ENCODE results near the gene ONECUT1. TPM values are rescaled to one million over a fixed set of nuclear protein-coding genes. Genes with fewer than 3 reads are reported as not detected.

Gene ONECUT1
- total RNA-seq, 2 experiments from 2014 or later, result not detected

DNA sequence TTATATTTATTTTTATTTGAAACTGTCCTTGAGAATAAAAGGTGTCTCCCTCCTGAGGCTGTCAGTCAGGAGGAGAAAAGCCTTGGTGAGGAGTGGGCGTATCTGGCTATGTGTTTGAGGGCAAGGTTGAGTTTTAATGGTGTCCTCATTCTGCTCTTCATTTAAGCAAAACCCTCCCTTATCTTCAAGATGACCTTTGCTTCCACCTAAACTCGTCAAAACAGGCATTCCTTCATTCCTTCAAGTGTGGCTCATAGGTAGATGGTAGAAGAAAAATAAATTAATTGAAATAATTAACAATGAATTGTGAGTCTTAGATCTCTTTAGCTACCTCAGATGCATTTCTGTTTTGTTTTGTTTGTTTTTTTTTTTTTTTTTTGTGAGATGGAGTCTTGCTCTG, 71.6 kb downstream of the ONECUT1 start:
- POLR2A ChIA-PET, result no interaction called here
- H3K4me3 Mint-ChIP-seq, result no peak overlapping the region
- no peak for ATAC-seq

GRCh38 chr15:52717924-52718323, 72.2 kb downstream of the ONECUT1 start:
- POLR2A ChIA-PET, result no interaction called here
- Mint-ChIP-seq H3K27ac (no peak overlapping the region), H3K4me1 (ENCODE audit: low read depth) (no peaks in the 10 kb centered on the region), H3K27me3 (no peaks in the 10 kb centered on the region), H3K4me3 (no peak overlapping the region), H3K9me3 (no peaks in the 10 kb centered on the region), H3K36me3 (ENCODE audit: low read depth) (no peaks in the 10 kb centered on the region)
- CTCF ChIA-PET, result no interaction called here
- ATAC-seq (no peak), DNase-seq (no peak)
- TF ChIP-seq, protein P1, sequence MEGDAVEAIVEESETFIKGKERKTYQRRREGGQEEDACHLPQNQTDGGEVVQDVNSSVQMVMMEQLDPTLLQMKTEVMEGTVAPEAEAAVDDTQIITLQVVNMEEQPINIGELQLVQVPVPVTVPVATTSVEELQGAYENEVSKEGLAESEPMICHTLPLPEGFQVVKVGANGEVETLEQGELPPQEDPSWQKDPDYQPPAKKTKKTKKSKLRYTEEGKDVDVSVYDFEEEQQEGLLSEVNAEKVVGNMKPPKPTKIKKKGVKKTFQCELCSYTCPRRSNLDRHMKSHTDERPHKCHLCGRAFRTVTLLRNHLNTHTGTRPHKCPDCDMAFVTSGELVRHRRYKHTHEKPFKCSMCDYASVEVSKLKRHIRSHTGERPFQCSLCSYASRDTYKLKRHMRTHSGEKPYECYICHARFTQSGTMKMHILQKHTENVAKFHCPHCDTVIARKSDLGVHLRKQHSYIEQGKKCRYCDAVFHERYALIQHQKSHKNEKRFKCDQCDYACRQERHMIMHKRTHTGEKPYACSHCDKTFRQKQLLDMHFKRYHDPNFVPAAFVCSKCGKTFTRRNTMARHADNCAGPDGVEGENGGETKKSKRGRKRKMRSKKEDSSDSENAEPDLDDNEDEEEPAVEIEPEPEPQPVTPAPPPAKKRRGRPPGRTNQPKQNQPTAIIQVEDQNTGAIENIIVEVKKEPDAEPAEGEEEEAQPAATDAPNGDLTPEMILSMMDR (IDR thresholded peaks at IDR 0.05), result no peak
- intact Hi-C loops (cut with micrococcal nuclease), result no loop called here

More for the DNA sequence above, 71.6 kb downstream of the ONECUT1 start:
- TF ChIP-seq, protein P1 (IDR thresholded peaks at IDR 0.05), result no peak
- DNase-seq, result no peak
- Mint-ChIP-seq H3K36me3 (ENCODE audit: low read depth) (no peaks in the 10 kb centered on the region), H3K27ac (no peak overlapping the region), H3K9me3 (no peaks in the 10 kb centered on the region), H3K27me3 (no peaks in the 10 kb centered on the region), H3K4me1 (ENCODE audit: low read depth) (no peaks in the 10 kb centered on the region)
- CTCF ChIA-PET, result interaction anchor here (1.4 kb wide), 1 partner anchor 462 kb away, joined by 3 read pairs; no protein-coding TSS in a partner anchor
- intact Hi-C loops (cut with micrococcal nuclease), result no loop called here

GRCh38 chr15:52717481-52717880, 72.7 kb downstream of the ONECUT1 start:
- intact Hi-C loops (cut with micrococcal nuclease), result no loop called here
- H3K9me3 Mint-ChIP-seq, result no peaks in the 10 kb centered on the region
- TF ChIP-seq, protein P1 (IDR thresholded peaks at IDR 0.05), result no peak
- no peaks in the 10 kb centered on the region for H3K4me1 Mint-ChIP-seq (ENCODE audit: low read depth)
- H3K4me3 Mint-ChIP-seq, result no peak overlapping the region
- no peaks in the 10 kb centered on the region for H3K27me3 Mint-ChIP-seq
- H3K36me3 Mint-ChIP-seq (ENCODE audit: low read depth), result no peaks in the 10 kb centered on the region
- DNase-seq, result no peak
- ATAC-seq, result no peak
- no peak overlapping the region for H3K27ac Mint-ChIP-seq
- CTCF ChIA-PET, result no interaction called here
- POLR2A ChIA-PET, result no interaction called here

GRCh38 chr15:52716536-52716935, 73.6 kb downstream of the ONECUT1 start:
- intact Hi-C loops (cut with micrococcal nuclease), result no loop called here
- no peak overlapping the region for H3K4me3 Mint-ChIP-seq
- DNase-seq (no peak), ATAC-seq (no peak)
- no peak overlapping the region for H3K27ac Mint-ChIP-seq
- no peaks in the 10 kb centered on the region for H3K9me3 Mint-ChIP-seq
- TF ChIP-seq, protein P1 (IDR thresholded peaks at IDR 0.05), result no peak
- H3K4me1 Mint-ChIP-seq (ENCODE audit: low read depth), result no peaks in the 10 kb centered on the region
- H3K36me3 Mint-ChIP-seq (ENCODE audit: low read depth), result no peaks in the 10 kb centered on the region
- CTCF ChIA-PET, result no interaction called here
- no peaks in the 10 kb centered on the region for H3K27me3 Mint-ChIP-seq
- POLR2A ChIA-PET, result no interaction called here

DNA sequence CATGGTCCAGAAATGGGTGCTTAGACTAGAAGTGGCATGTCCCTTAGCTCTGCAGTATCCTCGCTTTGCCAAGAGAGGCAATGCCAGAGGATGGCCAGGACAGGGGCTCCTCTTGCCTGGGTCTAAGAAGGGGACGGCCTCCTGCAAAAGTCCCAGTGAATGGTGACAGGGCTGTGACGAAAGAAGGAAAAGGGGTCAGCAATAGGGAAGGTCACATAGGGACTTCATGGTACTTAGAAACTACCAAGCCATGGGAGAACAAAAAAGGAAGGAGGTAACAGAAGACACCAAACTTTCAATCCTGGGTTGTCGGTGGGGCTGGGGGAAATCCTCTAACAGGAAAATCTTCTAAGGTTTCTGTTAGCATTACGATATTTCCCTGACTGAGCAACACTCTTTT, 74.7 kb downstream of the ONECUT1 start:
- no peak for DNase-seq
- no peak for ATAC-seq
- ChIA-PET POLR2A (no interaction called here), CTCF (interaction anchor here (0.7 to 1.0 kb wide), 2 partner anchors 9 to 459 kb away, joined by 3 read pairs; no protein-coding TSS in a partner anchor)
- Mint-ChIP-seq H3K27ac (no peak overlapping the region), H3K4me1 (ENCODE audit: low read depth) (peaks cover 3% of the 10 kb centered on the region), H3K27me3 (no peaks in the 10 kb centered on the region), H3K4me3 (no peak overlapping the region), H3K9me3 (no peaks in the 10 kb centered on the region), H3K36me3 (ENCODE audit: low read depth) (no peaks in the 10 kb centered on the region)
- intact Hi-C loops (cut with micrococcal nuclease), result no loop called here
- TF ChIP-seq, protein P1 (IDR thresholded peaks at IDR 0.05), result no peak

Data from activated CD8-positive, alpha-beta T cell treated with anti-CD3 and anti-CD28 coated beads for 36 hours (primary cell).